ENCODE data around the gene PRDX4. TPM values are rescaled to one million over a fixed set of nuclear protein-coding genes. Genes with fewer than 3 reads are reported as not detected.
"Not testable (repeated sequence)": the region's sequence is repeated elsewhere in the genome, so short reads cannot be mapped to it uniquely, and the experiment has no call there.

The PRDX4 gene
- polyA plus RNA-seq, 2 of the 4 experiments (the other 2 are of a cell fraction): 212 to 283 TPM

DNA sequence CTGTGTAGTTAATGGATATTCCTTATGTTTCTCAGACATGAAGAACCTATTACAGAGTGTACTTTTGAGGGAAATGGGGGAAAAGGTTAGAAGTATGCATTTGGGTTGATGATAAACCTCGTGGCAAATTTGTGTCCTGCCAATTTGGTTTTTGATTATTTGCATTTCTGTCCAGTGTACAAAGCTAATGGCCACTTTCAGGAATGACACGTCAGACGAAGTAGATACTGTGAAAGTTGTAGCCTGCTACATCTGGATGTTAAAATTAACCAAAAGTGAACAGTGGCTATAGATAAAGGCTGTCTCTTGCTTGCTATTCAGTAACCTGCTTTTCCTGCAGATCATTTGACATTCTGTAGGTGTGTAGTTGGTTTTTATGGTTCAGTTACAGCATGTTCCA, 1.0 kb downstream of the PRDX4 start:
- H3K9me3 ChIP-seq: no peaks in the 10 kb centered on the region
- ChIA-PET POLR2A (no interaction called here), CTCF (no interaction called here)
- H3K4me3 ChIP-seq: peak overlapping the region; percentile 81
- peak overlapping the region; percentile 93 to 97 for H3K27ac ChIP-seq
- DNase-seq (ENCODE audit: low read depth in 1 of 2, low spot score in 1 of 2) (no peak), FAIRE-seq (no peak), ATAC-seq (no peak)
- WGBS (ENCODE audit: missing lambda C conversion rate): 7% methylated on average over 3 of the region's 3 CpGs
- TF ChIP-seq ESRRA (IDR thresholded peaks at IDR 0.05; ENCODE audit: borderline replicate concordance, low read length) (no peak), HOXB5 (CRISPR knock-in tag; IDR thresholded peaks at IDR 0.05) (no peak), CBX8 (IDR thresholded peaks at IDR 0.05) (no peak)
- peak overlapping the region; percentile 84 for H3K4me2 ChIP-seq
- H3K4me1 ChIP-seq: peaks cover 6% of the 10 kb centered on the region

DNA sequence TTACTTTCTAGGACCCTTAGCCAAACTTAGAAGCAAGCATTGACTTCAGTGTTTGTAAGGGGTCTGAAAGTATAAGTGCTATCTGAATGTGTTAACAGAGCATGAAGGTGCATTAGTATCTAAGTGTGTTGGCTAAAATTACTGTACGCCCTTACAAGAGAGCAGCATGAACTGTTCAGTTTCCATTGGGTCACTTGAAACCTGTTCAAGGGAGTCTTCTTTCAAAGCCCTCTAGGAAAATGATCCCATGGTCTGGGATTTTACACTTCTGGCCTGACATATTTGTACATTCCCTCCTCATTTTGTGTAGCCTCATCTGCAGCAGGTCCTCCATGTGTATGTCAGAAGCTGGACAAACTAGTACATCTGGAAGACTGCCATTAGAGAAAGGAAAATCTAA, 3.2 kb downstream of the PRDX4 start:
- H3K4me1 ChIP-seq: peaks cover 6% of the 10 kb centered on the region
- no peak overlapping the region for H3K4me2 ChIP-seq
- POLR2A ChIA-PET: no interaction called here
- no peak for ATAC-seq
- peak; percentile 72 for FAIRE-seq
- TF ChIP-seq ESRRA (IDR thresholded peaks at IDR 0.05; ENCODE audit: borderline replicate concordance, low read length) (no peak), CEBPB (IDR thresholded peaks at IDR 0.05) (no peak), MAFK (IDR thresholded peaks at IDR 0.05; ENCODE audit: partially characterized antibody) (no peak)
- no peak overlapping the region for H3K27ac ChIP-seq
- CTCF ChIA-PET: no interaction called here
- WGBS (ENCODE audit: missing lambda C conversion rate): 94% methylated on average over 1 of the region's 1 CpG
- DNase-seq (ENCODE audit: low read depth in 1 of 2, low spot score in 1 of 2): no peak
- no peak overlapping the region for H3K4me3 ChIP-seq
- no peaks in the 10 kb centered on the region for H3K9me3 ChIP-seq

DNA sequence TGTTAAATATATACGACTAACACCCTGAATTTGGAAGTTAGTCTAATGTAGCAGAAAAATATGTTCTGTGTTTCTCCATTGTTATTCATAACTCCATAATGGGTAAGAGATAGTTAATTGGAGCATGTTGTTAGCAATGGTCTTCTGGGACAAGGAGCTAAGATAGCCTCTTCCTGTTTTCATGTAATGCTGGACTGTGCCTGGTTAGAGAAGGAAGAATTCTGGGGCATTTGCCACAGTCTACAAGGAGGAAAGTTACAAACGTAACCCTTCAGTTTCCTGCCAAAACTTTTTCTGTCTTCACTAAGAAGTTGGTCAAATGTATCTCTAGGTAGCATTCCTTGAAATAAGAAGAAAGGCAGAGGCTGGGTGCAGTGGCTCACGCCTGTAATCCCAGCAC, 5.8 kb downstream of the PRDX4 start:
- no peak overlapping the region for H3K4me2 ChIP-seq
- no peaks in the 10 kb centered on the region for H3K9me3 ChIP-seq
- POLR2A ChIA-PET: no interaction called here
- TF ChIP-seq JUNB (IDR thresholded peaks at IDR 0.05): no peak
- TF ChIP-seq RAD21 (conservative IDR thresholded peaks at IDR 0.05 in 1 of 2, IDR thresholded peaks at IDR 0.05 in 1 of 2): no peak
- TF ChIP-seq, protein P1, sequence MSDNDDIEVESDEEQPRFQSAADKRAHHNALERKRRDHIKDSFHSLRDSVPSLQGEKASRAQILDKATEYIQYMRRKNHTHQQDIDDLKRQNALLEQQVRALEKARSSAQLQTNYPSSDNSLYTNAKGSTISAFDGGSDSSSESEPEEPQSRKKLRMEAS (IDR thresholded peaks at IDR 0.05): no peak
- TF ChIP-seq, protein P2, sequence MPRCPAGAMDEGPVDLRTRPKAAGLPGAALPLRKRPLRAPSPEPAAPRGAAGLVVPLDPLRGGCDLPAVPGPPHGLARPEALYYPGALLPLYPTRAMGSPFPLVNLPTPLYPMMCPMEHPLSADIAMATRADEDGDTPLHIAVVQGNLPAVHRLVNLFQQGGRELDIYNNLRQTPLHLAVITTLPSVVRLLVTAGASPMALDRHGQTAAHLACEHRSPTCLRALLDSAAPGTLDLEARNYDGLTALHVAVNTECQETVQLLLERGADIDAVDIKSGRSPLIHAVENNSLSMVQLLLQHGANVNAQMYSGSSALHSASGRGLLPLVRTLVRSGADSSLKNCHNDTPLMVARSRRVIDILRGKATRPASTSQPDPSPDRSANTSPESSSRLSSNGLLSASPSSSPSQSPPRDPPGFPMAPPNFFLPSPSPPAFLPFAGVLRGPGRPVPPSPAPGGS (IDR thresholded peaks at IDR 0.05): no peak
- no peak for TF ChIP-seq RARB (CRISPR knock-in tag; IDR thresholded peaks at IDR 0.05)
- no peak overlapping the region for H3K4me3 ChIP-seq
- DNase-seq (ENCODE audit: low read depth in 1 of 2, low spot score in 1 of 2): no peak
- WGBS (ENCODE audit: missing lambda C conversion rate): 87% methylated on average over 3 of the region's 3 CpGs
- no peaks in the 10 kb centered on the region; the same call in 2 of the 3 replicates for H3K4me1 ChIP-seq
- no peak for ATAC-seq
- CTCF ChIA-PET: no interaction called here
- no peak overlapping the region for H3K27ac ChIP-seq
- FAIRE-seq: no peak

DNA sequence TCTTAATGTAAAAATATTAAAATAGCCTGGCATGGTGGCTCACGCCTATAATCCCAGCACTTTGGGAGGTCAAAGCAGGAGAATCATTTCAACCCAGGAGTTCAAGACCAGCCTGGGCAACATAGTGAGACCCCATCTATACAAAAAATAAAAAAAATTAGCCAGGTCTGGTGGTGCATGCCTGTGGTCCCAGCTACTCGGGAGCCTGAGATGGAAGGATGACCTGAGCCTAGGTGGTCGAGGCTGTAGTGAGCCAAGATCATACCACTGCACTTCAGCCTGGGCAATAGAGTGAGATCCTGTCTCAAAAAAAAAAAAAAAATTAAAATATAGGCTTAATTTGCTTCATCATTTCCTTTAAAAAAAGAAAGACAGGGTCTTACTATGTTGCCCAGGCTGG, 9.2 kb downstream of the PRDX4 start:
- CTCF ChIA-PET: interaction anchor here (0.6 to 0.7 kb wide), 3 partner anchors 10 to 192 kb away, joined by 3 to 5 read pairs (median 3); no protein-coding TSS in a partner anchor
- H3K27ac ChIP-seq; DNase-seq (ENCODE audit: low read depth in 1 of 2, low spot score in 1 of 2); H3K4me3 ChIP-seq; H3K4me1 ChIP-seq; FAIRE-seq; ATAC-seq; H3K9me3 ChIP-seq; POLR2A ChIA-PET; H3K4me2 ChIP-seq: not testable (repeated sequence)
- 95% methylated on average over 3 of the region's 3 CpGs for WGBS (ENCODE audit: missing lambda C conversion rate)

DNA sequence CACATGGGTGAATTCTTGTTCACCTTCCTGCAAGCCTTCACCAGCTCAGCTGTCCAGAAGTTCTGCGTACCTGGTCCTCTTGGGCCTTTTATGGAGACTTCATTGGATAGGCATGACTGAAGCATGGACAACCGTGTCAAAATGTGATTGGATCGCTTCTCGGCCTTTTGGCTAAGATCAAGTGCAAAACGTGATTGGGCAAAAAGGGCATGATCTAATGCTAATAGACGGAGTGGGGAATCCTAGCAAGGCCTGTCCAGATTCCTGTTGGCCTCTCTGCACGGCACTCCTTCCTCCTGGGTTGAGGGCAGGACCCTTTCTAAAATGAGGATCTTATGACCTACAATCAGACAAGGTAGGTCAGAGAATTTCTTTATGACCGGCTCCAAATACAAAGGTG, 24.9 kb downstream of the PRDX4 start:
- H3K9me3 ChIP-seq: no peaks in the 10 kb centered on the region
- no peaks in the 10 kb centered on the region for H3K4me1 ChIP-seq
- no peak overlapping the region for H3K27ac ChIP-seq
- no peak overlapping the region for H3K4me2 ChIP-seq
- CTCF ChIA-PET: interaction anchor here (1.2 to 20.9 kb wide), 2 partner anchors 13 to 213 kb away, joined by 3 to 312 read pairs; partner anchors contain the start of genes APOO and CXorf58
- DNase-seq (ENCODE audit: low read depth in 1 of 2, low spot score in 1 of 2): no peak
- FAIRE-seq: no peak
- TF ChIP-seq, protein P3, sequence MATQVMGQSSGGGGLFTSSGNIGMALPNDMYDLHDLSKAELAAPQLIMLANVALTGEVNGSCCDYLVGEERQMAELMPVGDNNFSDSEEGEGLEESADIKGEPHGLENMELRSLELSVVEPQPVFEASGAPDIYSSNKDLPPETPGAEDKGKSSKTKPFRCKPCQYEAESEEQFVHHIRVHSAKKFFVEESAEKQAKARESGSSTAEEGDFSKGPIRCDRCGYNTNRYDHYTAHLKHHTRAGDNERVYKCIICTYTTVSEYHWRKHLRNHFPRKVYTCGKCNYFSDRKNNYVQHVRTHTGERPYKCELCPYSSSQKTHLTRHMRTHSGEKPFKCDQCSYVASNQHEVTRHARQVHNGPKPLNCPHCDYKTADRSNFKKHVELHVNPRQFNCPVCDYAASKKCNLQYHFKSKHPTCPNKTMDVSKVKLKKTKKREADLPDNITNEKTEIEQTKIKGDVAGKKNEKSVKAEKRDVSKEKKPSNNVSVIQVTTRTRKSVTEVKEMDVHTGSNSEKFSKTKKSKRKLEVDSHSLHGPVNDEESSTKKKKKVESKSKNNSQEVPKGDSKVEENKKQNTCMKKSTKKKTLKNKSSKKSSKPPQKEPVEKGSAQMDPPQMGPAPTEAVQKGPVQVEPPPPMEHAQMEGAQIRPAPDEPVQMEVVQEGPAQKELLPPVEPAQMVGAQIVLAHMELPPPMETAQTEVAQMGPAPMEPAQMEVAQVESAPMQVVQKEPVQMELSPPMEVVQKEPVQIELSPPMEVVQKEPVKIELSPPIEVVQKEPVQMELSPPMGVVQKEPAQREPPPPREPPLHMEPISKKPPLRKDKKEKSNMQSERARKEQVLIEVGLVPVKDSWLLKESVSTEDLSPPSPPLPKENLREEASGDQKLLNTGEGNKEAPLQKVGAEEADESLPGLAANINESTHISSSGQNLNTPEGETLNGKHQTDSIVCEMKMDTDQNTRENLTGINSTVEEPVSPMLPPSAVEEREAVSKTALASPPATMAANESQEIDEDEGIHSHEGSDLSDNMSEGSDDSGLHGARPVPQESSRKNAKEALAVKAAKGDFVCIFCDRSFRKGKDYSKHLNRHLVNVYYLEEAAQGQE (IDR thresholded peaks at IDR 0.05): no peak
- TF ChIP-seq JUNB (IDR thresholded peaks at IDR 0.05): no peak
- WGBS (ENCODE audit: missing lambda C conversion rate): 80% methylated on average over 8 of the region's 8 CpGs
- POLR2A ChIA-PET: no interaction called here
- ATAC-seq: no peak
- no peak overlapping the region for H3K4me3 ChIP-seq
